GM21367 (cell line): Measurements from ENCODE around the gene ELK1.
A peak's percentile ranks its signal among the peaks of the same experiment; 100 is the strongest.
"Not testable (repeated sequence)": the region's sequence is repeated elsewhere in the genome, so short reads cannot be mapped to it uniquely, and the experiment has no call there.

Experiments
- ATAC-seq: cut with Tn5 transposase; IDR thresholded peaks from one replicate; pipeline ENCODE4 v1.9.1; 2021; ENCODE audit not compliant: unreplicated experiment

Gene ELK1

GRCh38 chrX:47650164-47651042, at the start of gene ELK1:
ELK1 (minus strand) TSS chrX:47650563; CDS start chrX:47641441, 9,122 bp downstream.
- peak; percentile 82 for ATAC-seq

GRCh38 chrX:47697181-47697580, 46.8 kb upstream of the ELK1 start:
- no peak for ATAC-seq

GRCh38 chrX:47690175-47690574, 39.8 kb upstream of the ELK1 start:
- no peak for ATAC-seq

GRCh38 chrX:47687263-47687662, 36.9 kb upstream of the ELK1 start:
- ATAC-seq: no peak

GRCh38 chrX:47683829-47684205, 33.5 kb upstream of the ELK1 start:
- no peak for ATAC-seq

GRCh38 chrX:47683184-47683828, 32.9 kb upstream of the ELK1 start:
- no peak for ATAC-seq

GRCh38 chrX:47675959-47676859, 25.8 kb upstream of the ELK1 start:
- ATAC-seq: not testable (repeated sequence)

- no peak for ATAC-seq
Measured at GRCh38 chrX:47674776-47675175, 24.4 kb upstream of the ELK1 start.

GRCh38 chrX:47665797-47666196, 15.4 kb upstream of the ELK1 start:
- not testable (repeated sequence) for ATAC-seq

GRCh38 chrX:47664737-47665136, 14.4 kb upstream of the ELK1 start:
- ATAC-seq: no peak

GRCh38 chrX:47662144-47662657, 11.8 kb upstream of the ELK1 start:
- no peak for ATAC-seq

- ATAC-seq: no peak
Measured at GRCh38 chrX:47661539-47661938, 11.2 kb upstream of the ELK1 start.

- ATAC-seq: no peak
Measured at GRCh38 chrX:47659421-47659726, 9.0 kb upstream of the ELK1 start.

- ATAC-seq: peak; percentile 75
Measured at GRCh38 chrX:47658684-47659420, 8.5 kb upstream of the ELK1 start, which contains the start of gene UXT. UXT (minus strand) TSS chrX:47659180; CDS start chrX:47658927, 253 bp downstream.

GRCh38 chrX:47658301-47658683, 7.9 kb upstream of the ELK1 start:
- ATAC-seq: no peak

GRCh38 chrX:47651043-47651905, 911 bp upstream of the ELK1 start:
- ATAC-seq: no peak

GRCh38 chrX:47649781-47650163, 591 bp downstream of the ELK1 start:
- ATAC-seq: no peak

- no peak for ATAC-seq
Measured at GRCh38 chrX:47649271-47649670, 1.1 kb downstream of the ELK1 start.

GRCh38 chrX:47648376-47648775, 2.0 kb downstream of the ELK1 start:
- ATAC-seq: no peak

GRCh38 chrX:47646636-47647035, 3.7 kb downstream of the ELK1 start:
- no peak for ATAC-seq
